Trophoblast cell (in vitro differentiated cells and primary cell): Measurements from ENCODE around the gene MAP4K5.

ENCODE experiments used
- DNase-seq, 2 donors: peaks; one replicate each; pipeline ENCODE4 v3.0.0-alpha.2; 2016
- H2AFZ ChIP-seq: 2 replicates; pipeline ENCODE4 v1.6.1; 2013; ENCODE audit warnings: low read length, moderate library complexity, mild to moderate bottlenecking; ENCODE audit not compliant: insufficient read depth, poor library complexity
- H2AK5ac ChIP-seq: 2 replicates; pipeline ENCODE4 v1.6.1; 2013; ENCODE audit warnings: mild to moderate bottlenecking, low read length
- H2BK120ac ChIP-seq: 2 replicates; pipeline ENCODE4 v1.6.1; 2013; ENCODE audit warnings: low read length, mild to moderate bottlenecking, moderate library complexity; ENCODE audit not compliant: insufficient read depth, poor library complexity
- H2BK12ac ChIP-seq: 2 replicates; pipeline ENCODE4 v1.6.1; 2013; ENCODE audit warnings: mild to moderate bottlenecking, low read length, moderate library complexity
- H2BK5ac ChIP-seq: 2 replicates; pipeline ENCODE4 v1.6.1; 2013; ENCODE audit warnings: low read length, low read depth, moderate library complexity, mild to moderate bottlenecking; ENCODE audit not compliant: poor library complexity
- H3K14ac ChIP-seq: 2 replicates; pipeline ENCODE4 v1.6.1; 2013; ENCODE audit warnings: mild to moderate bottlenecking, low read length
- H3K18ac ChIP-seq: 2 replicates; pipeline ENCODE4 v1.6.1; 2013; ENCODE audit warnings: mild to moderate bottlenecking, low read length
- H3K23ac ChIP-seq: 2 replicates; pipeline ENCODE4 v1.6.1; 2013; ENCODE audit warnings: low read length
- H3K27ac ChIP-seq: 2 replicates; pipeline ENCODE4 v1.5.1; 2013; ENCODE audit warnings: low read depth, mild to moderate bottlenecking, inconsistent platforms, low read length, moderate library complexity
- H3K27me3 ChIP-seq: 2 replicates; pipeline ENCODE4 v1.6.1; 2013; ENCODE audit warnings: inconsistent platforms, mild to moderate bottlenecking, low read length, moderate library complexity; ENCODE audit not compliant: insufficient read depth
- H3K36me3 ChIP-seq, 2 experiments: 1 replicate in 1 of 2; 2 replicates in 1 of 2; pipeline ENCODE4 v1.6.1; 2013; ENCODE audit warnings: low read length in 2 of 2, mild to moderate bottlenecking in 2 of 2, moderate library complexity in 1 of 2; ENCODE audit not compliant: insufficient read depth in 2 of 2, control insufficient read depth in 1 of 2
- H3K4ac ChIP-seq: 2 replicates; pipeline ENCODE4 v1.6.1; 2013; ENCODE audit warnings: low read depth, mild to moderate bottlenecking, low read length, moderate library complexity
- H3K4me1 ChIP-seq, 2 experiments: 1 replicate in 1 of 2; 2 replicates in 1 of 2; pipeline ENCODE4 v1.6.1; 2013; ENCODE audit warnings: low read length in 2 of 2, mild to moderate bottlenecking in 2 of 2, moderate library complexity in 1 of 2; ENCODE audit not compliant: insufficient read depth in 2 of 2, control insufficient read depth in 1 of 2
- H3K4me2 ChIP-seq: 2 replicates; pipeline ENCODE4 v1.6.1; 2013; ENCODE audit warnings: inconsistent platforms, mild to moderate bottlenecking, low read length, moderate library complexity
- H3K4me3 ChIP-seq: 2 replicates; pipeline ENCODE4 v1.5.1; 2013; ENCODE audit warnings: mild to moderate bottlenecking, low read depth, low read length, inconsistent platforms
- H3K79me1 ChIP-seq: one replicate; pipeline ENCODE4 v1.6.1; 2013; ENCODE audit warnings: low read length
- H3K79me2 ChIP-seq: 2 replicates; pipeline ENCODE4 v1.6.1; 2013; ENCODE audit warnings: low read length, mild to moderate bottlenecking; ENCODE audit not compliant: control insufficient read depth, insufficient read depth, poor library complexity
- H3K9ac ChIP-seq: 2 replicates; pipeline ENCODE4 v1.6.1; 2013; ENCODE audit warnings: mild to moderate bottlenecking, low read length
- H3K9me3 ChIP-seq: 2 replicates; pipeline ENCODE4 v1.6.1; 2013; ENCODE audit warnings: low read depth, mild to moderate bottlenecking, control low read depth, inconsistent platforms, low read length; ENCODE audit not compliant: insufficient read depth
- H4K12ac ChIP-seq: 2 replicates; pipeline ENCODE4 v1.6.1; 2013; ENCODE audit warnings: low read depth, mild to moderate bottlenecking, low read length, moderate library complexity
- H4K8ac ChIP-seq: 2 replicates; pipeline ENCODE4 v1.6.1; 2013; ENCODE audit warnings: low read depth, mild to moderate bottlenecking, low read length, moderate library complexity
- H4K91ac ChIP-seq: one replicate; pipeline ENCODE4 v1.6.1; 2013; ENCODE audit warnings: low read depth, mild to moderate bottlenecking, low read length, moderate library complexity
- WGBS: extraction: QIAGEN DNeasy Blood & Tissue Kit; methylation state at CpG from one replicate; pipeline ENCODE4 v1.1.7; 2013; ENCODE audit warnings: missing lambda C conversion rate; ENCODE audit not compliant: insufficient read length, insufficient coverage; ENCODE audit errors: extremely low coverage; 5-methylcytosine and 5-hydroxymethylcytosine counted together

MAP4K5 gene

DNA sequence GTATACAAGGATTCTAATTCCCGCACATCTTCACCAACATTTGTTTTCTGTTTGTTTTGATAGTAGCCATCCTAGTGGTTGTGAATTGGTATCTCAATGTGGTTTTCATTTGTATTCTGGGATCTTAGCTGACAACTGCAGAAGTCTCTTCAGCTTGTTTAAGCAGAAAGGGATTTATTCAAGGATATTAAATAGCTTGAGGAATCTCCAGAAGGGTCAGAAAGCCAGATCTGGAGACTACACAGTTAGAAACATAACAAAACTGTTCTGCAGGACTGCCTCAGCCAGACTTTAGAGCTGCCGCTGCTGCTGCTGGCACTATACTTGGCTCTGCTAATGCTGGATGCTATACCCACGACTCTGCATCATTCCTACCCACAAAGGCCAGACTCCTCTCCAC is 122.3 kb downstream of the MAP4K5 start:
- Histone ChIP-seq H3K23ac (no peak overlapping the region), H3K18ac (no peak overlapping the region), H3K9ac (no peak overlapping the region), H3K9me3 (no peaks in the 10 kb centered on the region), H3K4me1 (no peaks in the 10 kb centered on the region), H2BK120ac (no peak overlapping the region), H2AK5ac (no peak overlapping the region), H3K27me3 (no peaks in the 10 kb centered on the region), H2BK12ac (no peak overlapping the region), H3K79me2 (no peaks in the 10 kb centered on the region), H3K4me3 (no peak overlapping the region), H3K79me1 (no peaks in the 10 kb centered on the region), H2AFZ (no peak overlapping the region), H3K4me2 (no peak overlapping the region), H3K27ac (no peak overlapping the region), H4K12ac (no peak overlapping the region), H4K8ac (no peak overlapping the region), H4K91ac (no peak overlapping the region), H3K4ac (no peak overlapping the region), H3K36me3 (no peaks in the 10 kb centered on the region), H2BK5ac (no peak overlapping the region), H3K14ac (no peak overlapping the region)
- WGBS = no CpG with 5 or more reads among the region's 3 CpGs
- no peak for DNase-seq

DNA sequence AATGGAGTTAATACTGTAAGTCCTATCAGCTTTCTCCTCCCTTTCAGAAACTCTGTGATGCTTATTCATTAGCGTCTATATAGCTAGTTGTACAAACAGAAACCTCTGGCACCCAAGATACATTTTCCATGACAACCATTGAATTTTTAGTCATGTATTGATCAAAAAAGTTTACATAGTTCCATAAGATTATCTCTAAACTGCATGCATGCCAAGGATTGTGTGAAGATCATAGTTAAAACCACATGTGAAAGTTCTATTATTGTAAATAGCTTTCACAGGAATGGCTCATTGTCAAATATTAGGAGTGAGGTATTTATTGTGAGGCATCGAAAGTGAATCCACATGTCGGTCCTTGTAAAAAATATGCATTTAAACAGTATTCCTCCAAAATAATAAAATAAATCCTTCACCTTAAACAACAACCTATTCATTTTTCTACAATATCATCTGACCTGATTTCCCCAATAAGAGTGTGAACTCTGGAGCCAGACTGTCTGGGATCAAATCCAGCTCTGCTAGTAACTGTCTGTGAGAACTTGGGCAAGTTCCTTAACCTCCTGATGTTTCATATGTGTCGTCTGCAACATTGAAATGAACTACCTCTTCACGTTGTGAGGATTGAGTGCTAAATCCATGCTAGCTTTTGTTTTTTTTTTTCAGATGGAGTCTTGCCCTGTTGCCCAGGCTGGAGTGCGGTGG is 125.1 kb downstream of the MAP4K5 start:
- H3K9me3 ChIP-seq = no peaks in the 10 kb centered on the region
- no peak overlapping the region for H3K4ac ChIP-seq
- no peak overlapping the region for H3K18ac ChIP-seq
- no peaks in the 10 kb centered on the region for H3K36me3 ChIP-seq
- no peak overlapping the region for H3K4me2 ChIP-seq
- H3K27me3 ChIP-seq = no peaks in the 10 kb centered on the region
- no peak overlapping the region for H4K12ac ChIP-seq
- H4K91ac ChIP-seq = no peak overlapping the region
- no peak overlapping the region for H3K27ac ChIP-seq
- H2AFZ ChIP-seq = no peak overlapping the region
- H2BK5ac ChIP-seq = no peak overlapping the region
- peaks cover 0 to 2% of the 10 kb centered on the region in 2 experiments for H3K4me1 ChIP-seq
- no peaks in the 10 kb centered on the region for H3K79me1 ChIP-seq
- no peak overlapping the region for H4K8ac ChIP-seq
- H3K79me2 ChIP-seq = no peaks in the 10 kb centered on the region
- no peak overlapping the region for H2AK5ac ChIP-seq
- no peak overlapping the region for H3K14ac ChIP-seq
- no peak overlapping the region for H2BK12ac ChIP-seq
- no peak for DNase-seq
- no peak overlapping the region for H3K23ac ChIP-seq
- WGBS = no CpG with 5 or more reads among the region's 6 CpGs
- H3K4me3 ChIP-seq = no peak overlapping the region
- H3K9ac ChIP-seq = no peak overlapping the region
- H2BK120ac ChIP-seq = no peak overlapping the region

DNA sequence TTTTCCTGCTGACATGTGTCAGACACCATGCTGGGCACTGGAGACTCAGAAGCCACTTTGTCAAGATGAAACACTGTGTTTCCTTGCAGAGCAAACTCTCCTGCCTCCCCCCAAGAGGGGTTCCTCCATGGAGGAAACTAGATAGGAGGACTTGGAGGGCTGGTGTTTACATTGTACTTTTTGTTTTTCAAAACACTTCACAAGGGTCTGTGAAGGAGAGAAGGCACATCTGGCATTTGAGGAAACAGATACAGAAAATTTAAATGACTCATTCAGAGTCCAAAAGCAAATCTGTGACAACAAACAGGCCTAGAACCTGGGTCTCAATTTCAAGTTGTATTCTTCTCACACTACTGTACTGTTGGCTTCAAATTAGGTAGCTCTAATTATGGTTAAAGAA is 128.9 kb downstream of the MAP4K5 start:
- Histone ChIP-seq H2BK12ac (no peak overlapping the region), H4K8ac (no peak overlapping the region), H2AFZ (no peak overlapping the region), H3K14ac (no peak overlapping the region), H3K4me1 (peaks cover 0 to 2% of the 10 kb centered on the region in 2 experiments), H4K12ac (no peak overlapping the region), H4K91ac (no peak overlapping the region), H3K23ac (no peak overlapping the region), H3K4ac (no peak overlapping the region), H3K4me3 (no peak overlapping the region), H3K27me3 (no peaks in the 10 kb centered on the region), H3K79me2 (no peaks in the 10 kb centered on the region), H3K27ac (no peak overlapping the region), H2AK5ac (no peak overlapping the region), H3K9me3 (no peaks in the 10 kb centered on the region), H2BK5ac (no peak overlapping the region), H3K18ac (no peak overlapping the region), H3K36me3 (no peaks in the 10 kb centered on the region), H2BK120ac (no peak overlapping the region), H3K79me1 (no peaks in the 10 kb centered on the region), H3K4me2 (no peak overlapping the region), H3K9ac (no peak overlapping the region)
- DNase-seq = no peak

DNA sequence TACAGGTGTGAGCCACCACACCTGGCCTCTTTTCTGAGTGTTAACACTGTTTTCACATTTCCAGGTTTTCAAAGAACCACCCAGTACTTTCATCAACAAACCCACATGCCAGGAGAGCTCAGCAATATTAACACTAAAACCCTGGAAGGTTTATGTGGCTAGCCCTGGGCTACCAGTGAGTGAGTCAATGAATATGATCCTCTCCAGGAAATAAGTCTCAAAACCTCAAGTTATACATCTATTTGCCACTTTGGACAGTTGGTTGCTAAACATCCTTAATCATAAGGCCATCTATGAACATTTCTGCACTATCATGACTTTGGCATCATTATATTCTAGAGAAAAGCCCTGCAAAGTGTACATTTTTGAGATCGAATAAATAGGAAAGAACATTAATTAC is 129.4 kb downstream of the MAP4K5 start:
- WGBS = no CpG with 5 or more reads among the region's 1 CpG
- no peak overlapping the region for H2AFZ ChIP-seq

More for the DNA sequence above, 129.4 kb downstream of the MAP4K5 start:
- no peak overlapping the region for H2BK5ac ChIP-seq
- H4K91ac ChIP-seq = no peak overlapping the region
- H3K4me2 ChIP-seq = no peak overlapping the region
- H4K12ac ChIP-seq = no peak overlapping the region
- H3K27ac ChIP-seq = no peak overlapping the region
- H3K4ac ChIP-seq = no peak overlapping the region
- no peak overlapping the region for H2BK12ac ChIP-seq
- peaks cover 0 to 2% of the 10 kb centered on the region in 2 experiments for H3K4me1 ChIP-seq
- H3K9me3 ChIP-seq = no peaks in the 10 kb centered on the region
- H3K9ac ChIP-seq = no peak overlapping the region
- no peaks in the 10 kb centered on the region for H3K36me3 ChIP-seq
- H3K79me1 ChIP-seq = no peaks in the 10 kb centered on the region
- no peak for DNase-seq
- H3K14ac ChIP-seq = no peak overlapping the region
- no peak overlapping the region for H3K4me3 ChIP-seq
- H4K8ac ChIP-seq = no peak overlapping the region
- H3K18ac ChIP-seq = no peak overlapping the region
- no peaks in the 10 kb centered on the region for H3K27me3 ChIP-seq
- H2AK5ac ChIP-seq = no peak overlapping the region
- H3K23ac ChIP-seq = no peak overlapping the region
- H2BK120ac ChIP-seq = no peak overlapping the region
- H3K79me2 ChIP-seq = no peaks in the 10 kb centered on the region
